ENCODE results near the gene SH3TC1. TPM values are rescaled to one million over a fixed set of nuclear protein-coding genes. Genes with fewer than 3 reads are reported as not detected.

SH3TC1 gene
- total RNA-seq, 1 experiment from 2014 or later = 31.6 TPM

GRCh38 chr4:8217246-8217511, 18.1 kb downstream of the SH3TC1 start:
- DNase-seq (ENCODE audit: low read depth, low spot score) = no peak
- in situ Hi-C loops (cut with HindIII; ENCODE audit: low pct_unique_long_range_greater_than_20kb, low sequenced_read_pairs) = no loop called here

GRCh38 chr4:8217871-8218270, 18.8 kb downstream of the SH3TC1 start:
- DNase-seq (ENCODE audit: low read depth, low spot score) = no peak
- in situ Hi-C loops (cut with HindIII; ENCODE audit: low pct_unique_long_range_greater_than_20kb, low sequenced_read_pairs) = no loop called here

GRCh38 chr4:8218371-8219031, 19.4 kb downstream of the SH3TC1 start:
- in situ Hi-C loops (cut with HindIII; ENCODE audit: low pct_unique_long_range_greater_than_20kb, low sequenced_read_pairs) = no loop called here

DNA sequence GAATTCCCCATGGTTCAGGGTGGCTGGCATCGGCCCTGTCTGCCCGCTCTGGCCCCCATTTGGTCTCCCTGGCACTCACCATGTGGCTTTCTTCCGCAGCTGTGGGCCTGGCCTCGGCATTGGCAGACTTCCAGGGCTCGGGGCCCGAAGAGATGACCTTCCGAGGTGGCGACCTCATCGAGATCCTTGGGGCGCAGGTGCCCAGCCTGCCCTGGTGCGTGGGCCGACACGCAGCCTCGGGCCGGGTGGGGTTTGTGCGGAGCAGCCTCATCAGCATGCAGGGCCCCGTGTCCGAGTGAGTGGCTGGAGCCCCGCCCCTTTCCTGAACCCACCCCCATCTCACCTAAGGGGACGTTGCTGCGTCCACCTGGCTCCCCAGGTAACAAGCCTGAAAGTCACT, 20.1 kb downstream of the SH3TC1 start:
- in situ Hi-C loops (cut with HindIII; ENCODE audit: low pct_unique_long_range_greater_than_20kb, low sequenced_read_pairs) = no loop called here
- DNase-seq (ENCODE audit: low read depth, low spot score) = no peak

More at GRCh38 chr4:8218371-8219031, 19.4 kb downstream of the SH3TC1 start:
- no peak for DNase-seq (ENCODE audit: low read depth, low spot score)

DNA sequence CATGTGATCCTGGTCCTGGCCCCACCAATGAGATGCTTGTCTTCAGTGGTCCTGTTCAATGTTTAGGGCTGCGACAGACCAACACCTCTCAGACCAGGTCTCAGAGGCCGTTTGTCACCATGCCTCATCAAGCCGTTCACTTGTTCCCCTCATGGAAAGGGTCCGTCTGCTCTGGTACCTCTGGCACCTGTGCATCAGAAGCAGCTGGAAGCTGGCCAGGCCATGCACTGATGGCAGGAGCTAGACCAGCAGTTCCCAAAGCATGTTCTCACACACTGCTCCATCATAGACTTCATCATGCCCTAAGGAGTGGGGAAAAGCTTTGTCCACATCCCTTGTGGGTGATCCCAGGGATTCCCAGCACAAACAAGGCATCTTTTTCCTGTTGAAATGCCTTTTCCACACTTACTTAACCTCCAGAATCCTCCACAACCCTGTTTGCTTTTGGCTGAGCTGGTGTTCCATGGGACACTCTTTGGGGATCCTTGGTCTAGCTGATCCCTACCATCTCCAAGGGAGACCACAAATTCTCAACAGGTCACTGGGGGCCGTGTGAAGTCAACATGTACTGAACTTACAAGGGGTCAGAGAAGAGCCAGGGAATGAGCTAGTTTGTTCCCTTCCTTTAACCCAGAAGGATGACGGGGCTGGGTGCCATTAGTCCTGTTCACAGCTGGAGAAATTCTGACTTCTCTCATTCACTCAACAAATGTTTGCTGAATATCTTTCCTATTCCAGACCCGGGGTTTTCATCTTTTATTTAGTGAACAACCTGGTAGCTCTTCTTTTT, 21.8 kb downstream of the SH3TC1 start:
- no peak for DNase-seq (ENCODE audit: low read depth, low spot score)
- in situ Hi-C loops (cut with HindIII; ENCODE audit: low pct_unique_long_range_greater_than_20kb, low sequenced_read_pairs) = no loop called here

DNA sequence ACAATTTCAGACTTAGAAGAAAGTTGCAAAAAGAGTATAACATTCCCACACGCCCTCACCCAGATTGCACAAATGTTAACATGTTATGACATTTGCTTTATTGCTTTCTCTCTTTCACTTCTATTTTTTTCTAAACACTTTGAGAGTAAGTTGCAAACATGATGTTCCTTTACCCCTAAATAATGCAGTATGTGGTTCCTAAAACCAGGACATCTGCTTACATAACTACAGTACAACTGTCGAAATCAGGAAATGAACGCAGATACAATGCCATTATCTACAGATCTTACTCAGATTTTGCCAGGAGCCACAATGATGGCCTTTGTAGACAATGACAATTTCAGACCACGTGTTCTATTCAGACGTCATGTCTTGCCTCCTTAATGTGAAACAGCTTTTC, 22.4 kb downstream of the SH3TC1 start:
- in situ Hi-C loops (cut with HindIII; ENCODE audit: low pct_unique_long_range_greater_than_20kb, low sequenced_read_pairs) = no loop called here
- peak; percentile 95 for DNase-seq (ENCODE audit: low read depth, low spot score)

DNA sequence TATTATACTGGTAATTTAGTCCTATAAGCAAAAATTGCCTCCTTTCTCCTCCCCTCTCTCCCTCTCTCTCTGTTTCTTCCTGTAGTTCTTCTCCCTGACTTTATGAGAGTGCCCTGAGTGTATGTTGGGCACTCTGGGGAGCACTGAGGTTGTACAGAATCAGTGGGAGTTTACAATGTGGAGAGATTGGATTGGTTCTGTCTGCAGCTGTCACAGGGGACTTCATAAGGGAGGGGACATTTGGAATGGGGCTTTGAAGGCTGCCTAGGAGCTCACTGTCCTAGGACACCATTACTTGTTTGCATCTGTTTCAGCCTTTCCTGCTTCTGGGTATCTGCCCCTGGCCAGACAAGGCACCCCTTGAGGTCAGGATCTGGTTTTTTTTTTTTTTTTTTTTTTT, 22.9 kb downstream of the SH3TC1 start:
- peak; percentile 84 for DNase-seq (ENCODE audit: low read depth, low spot score)

DNA sequence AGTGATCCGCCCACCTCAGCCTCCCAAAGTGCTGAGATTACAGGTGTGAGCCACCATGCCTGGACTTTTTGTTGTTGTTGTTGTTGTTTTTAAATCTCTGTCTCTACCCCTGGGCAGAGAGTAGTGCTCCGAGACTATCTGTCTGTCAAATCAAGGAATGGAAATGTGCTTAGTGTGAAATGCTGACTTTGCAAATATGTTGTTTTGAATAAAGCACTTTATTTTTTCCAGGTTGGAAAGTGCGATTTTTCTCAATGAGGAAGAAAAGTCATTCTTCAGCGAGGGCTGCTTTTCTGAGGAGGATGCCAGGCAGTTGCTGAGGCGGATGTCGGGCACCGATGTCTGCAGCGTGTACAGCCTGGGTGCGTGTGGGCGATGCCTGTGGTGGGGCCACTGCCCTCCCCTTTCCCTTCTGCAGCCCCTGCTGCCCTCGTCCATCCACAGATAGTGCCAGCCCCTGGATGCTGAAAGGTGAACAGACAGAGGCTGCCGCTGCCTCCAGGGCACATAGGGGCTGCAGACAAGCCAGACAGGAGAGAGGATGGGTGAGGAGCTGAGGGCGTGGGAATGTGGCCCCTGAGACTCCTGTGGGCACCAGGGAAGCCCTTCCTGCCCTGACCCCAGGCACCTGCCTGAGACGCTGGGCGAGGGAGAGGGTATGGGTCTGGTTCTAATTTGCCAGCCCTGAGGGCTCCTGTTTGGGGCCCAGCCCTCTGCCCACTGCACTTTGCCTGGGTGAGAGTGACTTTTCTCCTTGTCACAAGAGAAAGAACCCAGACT, 23.7 kb downstream of the SH3TC1 start:
- DNase-seq (ENCODE audit: low read depth, low spot score) = no peak
- in situ Hi-C loops (cut with HindIII; ENCODE audit: low pct_unique_long_range_greater_than_20kb, low sequenced_read_pairs) = no loop called here

More for the DNA sequence above, 22.9 kb downstream of the SH3TC1 start:
- in situ Hi-C loops (cut with HindIII; ENCODE audit: low pct_unique_long_range_greater_than_20kb, low sequenced_read_pairs) = no loop called here

GRCh38 chr4:8224267-8224974, 25.3 kb downstream of the SH3TC1 start:
- in situ Hi-C loops (cut with HindIII; ENCODE audit: low pct_unique_long_range_greater_than_20kb, low sequenced_read_pairs) = no loop called here
- no peak for DNase-seq (ENCODE audit: low read depth, low spot score)

GRCh38 chr4:8224975-8225625, 26.0 kb downstream of the SH3TC1 start:
- DNase-seq (ENCODE audit: low read depth, low spot score) = no peak

GRCh38 chr4:8225706-8226443, 26.8 kb downstream of the SH3TC1 start:
- no peak for DNase-seq (ENCODE audit: low read depth, low spot score)
- in situ Hi-C loops (cut with HindIII; ENCODE audit: low pct_unique_long_range_greater_than_20kb, low sequenced_read_pairs) = no loop called here

More at GRCh38 chr4:8224975-8225625, 26.0 kb downstream of the SH3TC1 start:
- in situ Hi-C loops (cut with HindIII; ENCODE audit: low pct_unique_long_range_greater_than_20kb, low sequenced_read_pairs) = no loop called here

DNA sequence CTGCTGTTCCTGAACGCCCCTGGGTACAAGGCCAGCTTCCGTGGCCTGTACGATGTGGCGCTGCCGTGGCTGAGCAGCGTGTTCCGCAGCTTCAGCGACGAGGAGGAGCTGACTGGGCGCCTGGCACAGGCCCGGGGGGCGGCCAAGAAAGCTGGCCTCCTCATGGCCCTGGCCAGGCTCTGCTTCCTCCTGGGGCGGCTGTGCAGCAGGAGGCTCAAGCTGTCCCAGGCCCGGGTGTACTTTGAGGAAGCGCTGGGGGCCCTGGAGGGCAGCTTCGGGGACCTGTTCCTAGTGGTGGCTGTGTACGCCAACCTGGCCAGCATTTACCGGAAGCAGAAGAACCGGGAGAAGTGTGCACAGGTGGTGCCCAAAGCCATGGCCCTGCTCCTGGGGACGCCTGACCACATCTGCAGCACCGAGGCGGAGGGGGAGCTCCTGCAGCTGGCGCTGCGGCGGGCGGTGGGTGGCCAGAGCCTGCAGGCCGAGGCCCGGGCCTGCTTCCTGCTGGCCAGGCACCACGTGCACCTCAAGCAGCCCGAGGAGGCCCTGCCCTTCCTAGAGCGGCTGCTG, 28.2 kb downstream of the SH3TC1 start:
- DNase-seq (ENCODE audit: low read depth, low spot score) = no peak
- in situ Hi-C loops (cut with HindIII; ENCODE audit: low pct_unique_long_range_greater_than_20kb, low sequenced_read_pairs) = no loop called here

GRCh38 chr4:8227771-8228318, 28.8 kb downstream of the SH3TC1 start:
- DNase-seq (ENCODE audit: low read depth, low spot score) = no peak

GRCh38 chr4:8228319-8229250, 29.5 kb downstream of the SH3TC1 start:
- no peak for DNase-seq (ENCODE audit: low read depth, low spot score)
- in situ Hi-C loops (cut with HindIII; ENCODE audit: low pct_unique_long_range_greater_than_20kb, low sequenced_read_pairs) = no loop called here

More at GRCh38 chr4:8227771-8228318, 28.8 kb downstream of the SH3TC1 start:
- in situ Hi-C loops (cut with HindIII; ENCODE audit: low pct_unique_long_range_greater_than_20kb, low sequenced_read_pairs) = no loop called here

- no peak for DNase-seq (ENCODE audit: low read depth, low spot score)
- in situ Hi-C loops (cut with HindIII; ENCODE audit: low pct_unique_long_range_greater_than_20kb, low sequenced_read_pairs) = no loop called here
Observed at GRCh38 chr4:8229331-8229975, 30.4 kb downstream of the SH3TC1 start.

Data from SK-MEL-5 (cell line).